ENCODE data around the gene CSNK2A3.
"Not testable (repeated sequence)": the region's sequence is repeated elsewhere in the genome, so short reads cannot be mapped to it uniquely, and the experiment has no call there.

Gene CSNK2A3

DNA sequence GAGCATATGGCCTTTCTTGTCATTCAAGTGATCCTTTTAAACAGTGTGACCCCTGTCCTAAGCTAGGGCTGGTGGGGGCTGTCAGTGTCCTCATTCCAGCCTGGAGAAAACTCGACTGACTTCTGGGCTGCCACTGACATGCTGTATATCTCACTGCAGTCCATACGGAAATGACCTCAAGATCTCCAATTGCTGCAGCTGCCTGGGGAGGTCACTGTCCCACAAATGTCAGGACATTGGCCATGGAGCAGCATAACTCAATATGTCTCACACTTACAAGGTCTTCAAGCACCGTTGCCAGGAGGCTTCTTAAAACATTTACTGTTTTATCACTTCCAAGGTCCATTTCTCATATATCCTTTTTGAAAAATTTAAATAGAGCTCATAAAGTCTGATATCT, 27.8 kb upstream of the CSNK2A3 start:
- FAIRE-seq (no peak), DNase-seq (ENCODE audit: insufficient read length, low spot score) (no peak)

DNA sequence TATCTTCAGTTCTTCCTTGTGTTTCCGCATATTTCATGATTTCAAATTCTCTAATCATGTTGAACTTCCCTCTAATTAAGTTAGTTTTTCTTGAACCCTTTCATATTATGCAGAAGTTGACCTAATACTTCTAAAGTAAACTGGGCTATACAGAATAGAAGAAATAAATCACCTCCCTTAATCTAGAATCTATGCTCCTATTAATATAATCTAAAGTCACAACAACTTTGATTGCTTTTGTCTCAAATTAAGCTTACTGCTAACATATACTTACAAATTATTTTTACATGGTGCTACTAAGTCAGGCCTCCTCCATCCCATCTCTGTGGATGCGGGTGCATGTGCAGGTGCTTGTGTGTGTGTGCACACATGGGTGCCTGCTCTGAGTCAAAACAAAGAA, 27.3 kb upstream of the CSNK2A3 start:
- no peak for DNase-seq (ENCODE audit: insufficient read length, low spot score)
- FAIRE-seq = no peak

- DNase-seq (ENCODE audit: insufficient read length, low spot score) = no peak
- FAIRE-seq = no peak
Measured at GRCh38 chr11:11379661-11380060, 26.6 kb upstream of the CSNK2A3 start.

DNA sequence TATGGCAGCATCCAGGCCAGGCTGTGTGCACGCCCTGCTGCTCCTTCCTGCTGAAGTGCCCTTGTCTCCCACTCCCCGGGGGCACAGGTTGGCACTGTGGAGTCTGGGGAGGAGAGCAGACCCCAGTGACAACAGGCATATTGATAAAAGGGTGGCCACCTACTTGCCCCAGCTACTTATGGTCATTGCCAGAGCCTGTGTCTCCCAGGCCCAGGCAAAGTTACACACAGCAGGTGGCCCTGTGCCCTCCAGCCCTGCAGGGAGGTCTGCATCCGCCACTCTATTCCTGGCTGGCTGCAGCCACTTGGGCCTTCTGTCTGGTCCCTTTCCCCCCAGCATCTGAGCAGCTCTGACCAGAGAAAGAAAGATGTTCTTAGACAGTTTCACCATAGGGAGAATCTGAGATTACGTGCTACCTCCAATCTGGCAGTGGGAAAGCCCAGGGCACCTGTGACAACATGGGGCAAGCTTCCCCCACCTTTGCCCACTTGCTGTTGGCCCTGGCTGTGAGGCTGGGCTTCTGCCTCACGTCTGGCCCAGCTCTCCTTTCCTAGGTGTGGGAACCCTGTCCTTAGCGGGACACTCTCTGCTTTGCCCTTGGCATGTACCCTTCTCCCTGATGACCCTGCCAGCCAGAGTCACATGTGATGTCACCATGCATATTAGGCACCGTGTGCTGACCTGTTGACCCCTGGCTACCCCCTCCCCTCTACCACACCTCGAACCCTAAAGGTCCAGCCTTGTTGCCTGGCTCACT, 25.3 kb upstream of the CSNK2A3 start:
- DNase-seq (ENCODE audit: insufficient read length, low spot score) (no peak), FAIRE-seq (no peak)

- DNase-seq (ENCODE audit: insufficient read length, low spot score) (no peak), FAIRE-seq (no peak)
Measured at GRCh38 chr11:11374358-11375148, 21.5 kb upstream of the CSNK2A3 start.

DNA sequence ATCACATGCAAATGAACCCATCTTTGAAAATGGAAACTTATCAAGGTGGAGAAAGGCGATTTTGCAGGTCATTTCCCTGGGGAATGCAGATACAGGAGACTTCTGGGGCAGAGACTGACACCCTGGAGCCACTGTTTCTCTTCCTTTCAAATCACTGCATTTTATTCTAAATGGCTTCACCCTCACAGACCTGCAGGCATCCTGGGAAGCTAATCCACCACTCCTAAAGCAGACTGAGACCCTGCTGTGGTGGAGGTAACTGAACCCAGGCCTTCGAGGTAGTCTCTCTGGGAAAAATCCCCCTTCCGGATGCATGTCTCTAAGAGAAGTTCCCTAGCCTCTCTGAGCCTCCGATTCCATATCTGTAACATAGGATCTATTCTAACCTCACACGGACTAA, 20.9 kb upstream of the CSNK2A3 start:
- no peak for FAIRE-seq
- no peak for DNase-seq (ENCODE audit: insufficient read length, low spot score)

DNA sequence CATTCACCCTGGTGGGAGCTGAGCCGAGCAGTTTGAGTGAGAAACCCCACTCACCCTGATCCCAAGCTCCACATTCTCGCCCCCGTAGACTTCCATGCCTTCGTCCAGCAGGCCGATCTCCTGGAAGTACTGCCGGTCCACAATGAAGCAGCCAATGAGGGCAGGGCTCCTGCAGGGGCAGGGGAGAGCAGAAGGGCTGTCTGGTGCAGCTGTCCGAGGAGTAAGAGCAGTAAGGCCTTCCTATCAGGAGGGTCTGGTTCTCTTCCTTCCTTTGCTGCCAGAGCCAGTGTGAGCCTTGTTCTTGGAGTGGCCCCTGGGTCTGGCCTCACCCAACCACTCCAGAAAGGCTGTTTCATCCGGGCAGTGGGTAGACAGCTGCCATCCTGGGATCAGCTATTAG, 19.4 kb upstream of the CSNK2A3 start:
- DNase-seq (ENCODE audit: insufficient read length, low spot score) = no peak
- no peak for FAIRE-seq

DNA sequence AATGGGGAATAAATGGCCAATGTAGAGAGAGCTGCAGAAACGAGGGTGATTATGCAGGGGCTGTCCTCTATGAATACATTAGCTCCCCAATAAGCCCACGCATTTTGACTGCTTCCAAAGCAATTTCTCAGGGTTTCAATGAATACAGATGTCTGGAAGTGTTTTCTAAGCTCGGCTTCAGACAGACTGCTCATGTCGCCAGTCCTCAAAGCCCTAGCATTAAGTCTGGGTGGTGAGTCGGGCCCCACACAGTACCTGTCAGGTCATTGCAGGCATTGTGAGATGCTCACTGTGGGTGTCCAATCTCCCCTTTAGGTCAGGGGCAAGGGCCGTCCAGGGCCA, 17.9 kb upstream of the CSNK2A3 start:
- DNase-seq (ENCODE audit: insufficient read length, low spot score) (no peak), FAIRE-seq (no peak)

DNA sequence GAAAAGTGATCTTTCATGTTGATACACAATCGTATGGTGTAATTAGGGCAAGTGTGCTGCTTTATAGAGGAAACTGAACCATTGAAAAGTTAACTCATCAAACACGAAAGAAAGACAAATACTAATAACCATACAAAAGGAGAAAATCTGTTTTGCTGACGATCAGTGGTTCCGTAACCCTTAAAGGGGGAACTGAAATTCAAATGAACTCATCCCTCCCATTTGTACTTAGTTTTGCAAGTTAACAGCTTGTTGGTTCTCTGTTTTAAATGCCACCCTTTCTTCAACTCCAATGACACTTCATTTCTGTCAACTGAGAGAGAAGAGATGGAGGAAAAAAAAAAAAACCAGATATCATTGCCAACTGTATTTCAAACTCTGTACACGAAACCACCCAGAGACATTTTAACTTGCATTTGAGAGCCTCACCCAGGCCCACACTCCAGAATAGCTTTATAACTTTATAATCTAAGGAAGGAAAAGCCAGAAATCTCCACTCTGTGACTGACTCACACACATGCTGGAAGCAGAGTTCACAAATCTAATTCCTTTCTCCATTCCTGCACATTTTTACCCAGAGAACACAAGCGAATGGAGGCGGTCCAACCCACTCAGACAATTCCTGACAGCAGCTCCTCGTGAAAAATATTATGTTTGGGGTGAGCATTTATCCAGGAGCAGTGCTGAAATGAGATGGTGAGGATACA, 17.4 kb upstream of the CSNK2A3 start:
- no peak for FAIRE-seq
- no peak for DNase-seq (ENCODE audit: insufficient read length, low spot score)

GRCh38 chr11:11366793-11367192, 13.7 kb upstream of the CSNK2A3 start:
- DNase-seq (ENCODE audit: insufficient read length, low spot score) (no peak), FAIRE-seq (no peak)

DNA sequence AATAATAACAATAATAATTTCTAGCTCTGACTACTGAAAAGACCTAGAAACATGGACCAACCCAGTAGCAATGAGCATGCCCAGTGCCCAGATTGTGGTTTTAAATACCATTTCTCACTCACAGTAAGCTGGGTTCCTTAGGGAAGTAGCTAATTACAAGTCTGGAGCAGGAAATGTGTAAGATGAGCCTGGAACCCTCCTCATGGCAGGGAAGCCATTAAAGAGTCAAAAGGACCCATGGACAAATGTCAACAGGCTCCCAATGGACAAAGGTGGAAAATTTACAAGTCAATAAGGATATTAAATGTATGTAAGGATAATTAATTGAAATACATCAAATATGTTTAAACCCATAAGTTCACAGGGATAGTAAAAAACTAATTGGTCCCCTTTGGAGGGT, 10.6 kb upstream of the CSNK2A3 start:
- no peak for FAIRE-seq
- no peak for DNase-seq (ENCODE audit: insufficient read length, low spot score)

DNA sequence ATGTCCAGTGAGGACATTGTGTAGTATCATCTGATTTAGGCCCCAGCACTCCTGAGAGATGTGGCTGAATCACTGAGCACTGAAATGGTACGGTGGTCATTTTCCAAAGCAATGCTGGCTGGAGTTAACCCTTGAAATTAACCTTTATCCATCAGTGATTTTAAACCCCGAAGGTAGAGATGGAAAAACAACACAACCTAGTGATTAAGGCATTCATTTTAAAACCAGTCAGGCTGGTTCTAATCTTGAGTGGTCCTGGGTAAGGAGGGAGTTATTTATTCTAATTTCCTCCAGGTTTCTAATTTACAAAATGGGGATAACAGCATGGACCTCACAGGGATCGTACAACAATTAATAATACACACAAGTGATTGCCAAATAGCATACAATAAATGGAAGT, 6.6 kb upstream of the CSNK2A3 start:
- FAIRE-seq (no peak), DNase-seq (ENCODE audit: insufficient read length, low spot score) (no peak)

DNA sequence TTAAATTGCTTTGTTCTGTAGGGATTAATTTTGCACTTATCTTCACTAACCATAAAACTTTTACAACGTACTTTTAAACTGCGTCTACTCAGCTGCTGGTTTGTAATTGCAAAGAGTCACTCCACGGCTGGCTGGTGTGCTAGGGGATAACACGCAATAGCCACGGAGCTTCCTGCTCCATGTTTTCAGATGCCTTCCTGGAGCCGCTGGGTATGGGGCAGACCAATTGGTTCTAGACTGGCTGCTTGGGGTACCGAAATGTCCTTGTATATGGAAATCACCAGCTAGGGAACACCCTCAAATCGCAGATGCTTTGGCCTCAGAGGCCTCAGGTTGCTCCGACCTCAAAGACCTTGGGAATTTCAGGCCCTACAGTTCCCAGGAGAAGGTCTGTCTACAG, 3.8 kb upstream of the CSNK2A3 start:
- DNase-seq (ENCODE audit: insufficient read length, low spot score) (no peak), FAIRE-seq (no peak)

- FAIRE-seq; DNase-seq (ENCODE audit: insufficient read length, low spot score): not testable (repeated sequence)
Measured at GRCh38 chr11:11351851-11352250, 1.2 kb downstream of the CSNK2A3 start.

DNA sequence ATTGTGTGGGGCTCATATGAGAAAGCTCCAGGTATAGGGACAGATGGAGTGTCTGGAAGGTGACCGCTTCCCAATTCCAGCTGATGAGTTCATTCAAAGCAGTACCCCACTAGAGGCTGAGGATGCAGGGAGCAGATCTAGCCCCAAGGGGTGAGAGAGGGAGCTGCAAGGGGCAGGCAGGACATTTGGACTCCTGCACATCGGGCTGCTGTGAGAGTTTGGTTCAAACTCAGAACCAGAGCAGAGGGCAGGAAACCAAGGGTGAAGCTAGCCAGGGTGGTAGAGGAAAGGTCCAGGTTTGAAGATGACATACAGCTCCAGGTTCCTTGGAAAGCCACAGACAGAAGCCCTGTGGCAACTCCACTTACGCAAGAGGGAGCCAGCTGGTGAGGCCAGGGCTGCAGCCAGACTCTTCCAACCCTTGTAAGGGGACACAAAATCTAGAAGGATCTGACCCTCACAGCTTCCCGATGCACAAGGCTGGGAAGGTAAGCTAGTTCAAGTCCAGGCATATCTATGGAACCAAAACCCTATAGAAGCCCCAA, 1.9 kb downstream of the CSNK2A3 start:
- DNase-seq (ENCODE audit: insufficient read length, low spot score) (no peak), FAIRE-seq (no peak)

- FAIRE-seq = no peak
- no peak for DNase-seq (ENCODE audit: insufficient read length, low spot score)
Measured at GRCh38 chr11:11349870-11350337, 3.1 kb downstream of the CSNK2A3 start.

GRCh38 chr11:11349106-11349825, 3.8 kb downstream of the CSNK2A3 start:
- DNase-seq (ENCODE audit: insufficient read length, low spot score) (no peak), FAIRE-seq (no peak)

- no peak for DNase-seq (ENCODE audit: insufficient read length, low spot score)
- no peak for FAIRE-seq
Measured at GRCh38 chr11:11348303-11348702, 4.7 kb downstream of the CSNK2A3 start.

DNA sequence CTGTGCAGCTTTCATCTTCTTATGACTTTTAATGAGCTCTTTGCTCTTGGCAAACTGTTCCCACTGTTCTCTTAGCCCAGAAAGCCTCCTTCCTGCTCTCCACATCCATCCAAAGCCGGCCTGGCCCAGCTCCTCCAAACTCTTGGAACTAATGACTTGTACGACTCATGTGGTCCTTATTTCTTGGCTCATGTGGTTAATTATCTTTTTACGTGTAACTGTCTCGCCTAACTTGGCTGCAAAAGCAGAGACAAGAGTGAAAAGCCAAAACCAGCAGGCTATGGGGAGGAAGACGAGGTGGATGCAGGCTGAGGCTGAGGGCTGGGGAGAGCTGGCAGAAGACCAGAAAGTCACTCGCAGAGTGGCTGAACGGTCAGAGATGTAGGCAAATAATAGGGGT, 5.5 kb downstream of the CSNK2A3 start:
- no peak for FAIRE-seq
- DNase-seq (ENCODE audit: insufficient read length, low spot score) = no peak

DNA sequence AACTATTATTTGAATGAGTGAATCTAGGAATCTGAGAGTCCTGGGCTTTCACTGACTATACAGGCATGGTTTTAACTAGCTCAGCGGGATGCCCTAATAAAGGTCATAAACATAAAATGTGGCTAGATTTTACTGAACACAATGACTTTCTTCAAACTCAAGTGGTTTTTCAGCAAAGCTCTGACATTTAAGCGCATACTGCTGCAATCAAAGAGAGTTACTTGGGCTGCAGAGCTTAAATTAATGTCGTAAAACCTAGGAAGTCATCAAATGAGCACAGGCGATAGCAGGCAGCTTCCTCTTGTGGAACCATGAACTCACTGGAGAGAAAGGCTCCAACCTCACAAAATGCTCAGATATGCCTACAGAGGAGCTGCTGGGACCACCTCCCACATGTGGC, 6.7 kb downstream of the CSNK2A3 start:
- no peak for FAIRE-seq
- DNase-seq (ENCODE audit: insufficient read length, low spot score) = no peak

GRCh38 chr11:11345099-11345498, 8.0 kb downstream of the CSNK2A3 start:
- DNase-seq (ENCODE audit: insufficient read length, low spot score) = no peak
- FAIRE-seq = no peak

Data from HTR-8/SVneo (cell line).